HepG2 (cell line): ENCODE data around the gene ZC3H12A. TPM values are rescaled to one million over a fixed set of nuclear protein-coding genes. Genes with fewer than 3 reads are reported as not detected.

Experiments
- ATAC-seq: fragments of 200-7000 bp; cut with Tn5 transposase; 3 replicates; pipeline ENCODE4 v1.9.1; 2020; ENCODE audit warnings: mild to moderate bottlenecking, moderate library complexity
- BruUV-seq: library from RNA; stranded (reverse); fragments of 400-500 nt; replicated peaks from 2 replicates; lab custom pipeline; 2021; lab: Mats Ljungman, UMichigan
- CTCF ChIA-PET: fragments of 300-600 bp; formaldehyde crosslinking; extraction: SDS; loops from one replicate; lab custom pipeline; 2021; ENCODE audit warnings: low total read pairs, inconsistent platforms, low intra/inter-chr PET ratio; lab: Yijun Ruan, JAX
- POLR2A ChIA-PET: fragments of 350-600 bp; sonication (Branson Sonifier 250); formaldehyde crosslinking; loops from one replicate; lab custom pipeline; 2020; ENCODE audit warnings: antibody characterized with exemption, inconsistent platforms; lab: Yijun Ruan, JAX
- DNase-seq: peaks from one replicate; pipeline ENCODE4 v3.0.0-alpha.2; 2015; ENCODE audit warnings: low spot score
- FAIRE-seq: peaks from 3 replicates; lab custom pipeline; 2011; peaks lifted over from hg19 to GRCh38; lab: Jason Lieb, UNC
- H2AFZ ChIP-seq: one replicate; pipeline ENCODE4 v1.6.1; 2011; ENCODE audit warnings: low read length, inconsistent platforms
- H3K27ac ChIP-seq: fragments of 300-600 bp; 3 replicates; pipeline ENCODE4 v1.8.0; 2011; ENCODE audit warnings: mixed run types, mild to moderate bottlenecking, mixed read lengths, low read length, inconsistent platforms; ENCODE audit not compliant: insufficient read depth; ENCODE audit errors: extremely low read length
- H3K27me3 ChIP-seq, 2 experiments: fragments of 200-600 bp in 1 of 2; 2 replicates in 1 of 2; 3 replicates in 1 of 2; pipeline versions ENCODE4 v1.6.0 to v1.8.0; 2011; ENCODE audit warnings: low read length in 2 of 2, mild to moderate bottlenecking in 2 of 2, moderate library complexity in 2 of 2, inconsistent platforms in 1 of 2; ENCODE audit not compliant: insufficient read depth in 2 of 2, control insufficient read depth in 1 of 2
- H3K36me3 ChIP-seq, 2 experiments: fragments of 200-600 bp in 1 of 2; replicated peaks in 1 of 2; 2 replicates in 1 of 2; 3 replicates in 1 of 2; pipeline versions ENCODE4 v1.5.1 to v1.8.0; 2011; ENCODE audit warnings: low read length in 2 of 2, inconsistent platforms in 1 of 2; ENCODE audit not compliant: insufficient read depth in 2 of 2, control insufficient read depth in 1 of 2
- H3K4me1 ChIP-seq: 2 replicates; pipeline ENCODE4 v1.5.1; 2012; ENCODE audit warnings: low read length, inconsistent platforms; ENCODE audit not compliant: insufficient read depth
- H3K4me2 ChIP-seq: 2 replicates; pipeline ENCODE4 v1.6.0; 2011; ENCODE audit warnings: low read depth, low read length, inconsistent platforms
- H3K4me3 ChIP-seq, 3 experiments: fragments of 200-600 bp in 1 of 3; sonication (generic), shearing (Covaris generic) in 1 of 3; replicated peaks in 1 of 3; 2 replicates each; pipeline ENCODE4 v1.5.1; 2011 to 2016; ENCODE audit warnings: low read length in 3 of 3, inconsistent platforms in 2 of 3, low read depth in 2 of 3, mild to moderate bottlenecking in 2 of 3, control low read depth in 1 of 3, mixed read lengths in 1 of 3; ENCODE audit not compliant: insufficient read depth in 1 of 3
- H3K79me2 ChIP-seq: one replicate; pipeline ENCODE4 v1.6.1; 2011; ENCODE audit warnings: low read length, inconsistent platforms; ENCODE audit not compliant: insufficient read depth
- H3K9ac ChIP-seq: 2 replicates; pipeline ENCODE4 v1.6.0; 2011; ENCODE audit warnings: mild to moderate bottlenecking, low read depth, low read length, inconsistent platforms; ENCODE audit not compliant: insufficient read depth
- H3K9me3 ChIP-seq: 2 replicates; pipeline ENCODE4 v1.5.1; 2012; ENCODE audit warnings: mild to moderate bottlenecking, low read length
- H4K20me1 ChIP-seq: 2 replicates; pipeline ENCODE4 v1.6.0; 2011; ENCODE audit warnings: inconsistent platforms, mild to moderate bottlenecking, low read length, moderate library complexity; ENCODE audit not compliant: insufficient read depth
- CHD4 ChIP-seq: fragments of 200-600 bp; sonication (generic); IDR thresholded peaks from 2 replicates; pipeline ENCODE4 v1.7.0; 2017; ENCODE audit warnings: mild to moderate bottlenecking, low read length, borderline replicate concordance
- EHMT2 ChIP-seq: fragments of 200-600 bp; sonication (generic); IDR thresholded peaks from 2 replicates; pipeline ENCODE4 v1.7.0; 2017; ENCODE audit warnings: antibody characterized with exemption, low read depth, low read length, borderline replicate concordance
- GPN1 ChIP-seq: sonication (generic); formaldehyde crosslinking; IDR thresholded peaks from 2 replicates; pipeline ENCODE4 v1.5.1; 2020; ENCODE audit warnings: missing genetic modification reagents, borderline replicate concordance
- HMGXB4 ChIP-seq, 2 experiments: sonication (generic) in 1 of 2; formaldehyde crosslinking in 1 of 2; IDR thresholded peaks; 2 replicates each; pipeline versions ENCODE4 v1.4.0 to v1.6.1; 2018 to 2020; ENCODE audit warnings: missing genetic modification reagents in 2 of 2, borderline replicate concordance in 1 of 2, low read depth in 1 of 2, mild to moderate bottlenecking in 1 of 2, missing biosample characterization in 1 of 2
- NFYC ChIP-seq: IDR thresholded peaks from 2 replicates; pipeline ENCODE4 v1.6.1; 2016; ENCODE audit warnings: missing genetic modification reagents, missing compliant biosample characterization
- NR2F1 ChIP-seq, 2 experiments: fragments of 450-650 bp in 1 of 2; formaldehyde crosslinking in 1 of 2; IDR thresholded peaks; 2 replicates each; pipeline versions ENCODE4 v1.5.0 to v1.6.1; 2016 to 2020; ENCODE audit warnings: mild to moderate bottlenecking in 1 of 2, missing compliant biosample characterization in 1 of 2, missing genetic modification reagents in 1 of 2, moderate library complexity in 1 of 2
- SAFB2 ChIP-seq: sonication (generic); formaldehyde crosslinking; IDR thresholded peaks from 2 replicates; pipeline ENCODE4 v1.5.1; 2020; ENCODE audit warnings: missing genetic modification reagents, low read depth, mild to moderate bottlenecking, borderline replicate concordance
- SATB2 ChIP-seq: sonication (generic); formaldehyde crosslinking; IDR thresholded peaks from 2 replicates; pipeline ENCODE4 v1.5.0; 2020; ENCODE audit warnings: missing genetic modification reagents
- SRY ChIP-seq: sonication (generic); formaldehyde crosslinking; IDR thresholded peaks from 2 replicates; pipeline ENCODE4 v1.8.0; 2022; ENCODE audit warnings: mild to moderate bottlenecking, missing genetic modification reagents
- ZNF318 ChIP-seq: sonication (generic); formaldehyde crosslinking; IDR thresholded peaks from 2 replicates; pipeline ENCODE4 v1.4.0; 2020; ENCODE audit warnings: mild to moderate bottlenecking, missing genetic modification reagents
- ZNF354B ChIP-seq: sonication (generic); formaldehyde crosslinking; IDR thresholded peaks from 2 replicates; pipeline ENCODE4 v1.8.0; 2022; ENCODE audit warnings: mild to moderate bottlenecking, missing genetic modification reagents
- ZNF629 ChIP-seq: sonication (generic); formaldehyde crosslinking; conservative IDR thresholded peaks from 2 replicates; pipeline ENCODE4 v1.5.0; 2020; ENCODE audit warnings: missing genetic modification reagents
- ZSCAN29 ChIP-seq: sonication (generic); formaldehyde crosslinking; conservative IDR thresholded peaks from 2 replicates; pipeline ENCODE4 v1.4.0; 2020; ENCODE audit warnings: mild to moderate bottlenecking, missing genetic modification reagents
- WGBS: methylation state at CpG from one replicate; pipeline ENCODE4 v1.1.6; 2017; ENCODE audit warnings: low lambda C conversion rate; 5-methylcytosine and 5-hydroxymethylcytosine counted together
- in situ Hi-C: cut with HindIII; loops from 2 replicates; pipeline ENCODE4 v1.10.0; 2017; ENCODE audit warnings: low pct_unique_long_range_greater_than_20kb; ENCODE audit not compliant: extremely low pct_ligation_motif_present
- intact Hi-C: fragments of 100-400 bp; cut with micrococcal nuclease; formaldehyde crosslinking; loops from one replicate; pipeline ENCODE4 v1.10.0; 2022; ENCODE audit not compliant: unreplicated experiment
- polyA plus RNA-seq, 8 experiments: library from polyadenylated mRNA; depleted of rRNA in 3 of 8; stranded (reverse) in 7 of 8; unstranded in 1 of 8; fragments of >200 nt; fragmentation: Illumina TruSeq in 4 of 8; extraction: Trizol in 4 of 8; gene quantifications; 2 replicates each; pipeline versions ENCODE4 v1.2.1 to v1.2.3, GENCODE V29; 2011 to 2016; ENCODE audit warnings: low read depth in 4 of 8, missing spikeins in 1 of 8, mixed read lengths in 1 of 8; ENCODE audit not compliant: insufficient read depth in 1 of 8
- total RNA-seq, 5 experiments: library from RNA; depleted of rRNA; stranded (reverse); fragments of >200 nt; fragmentation: Illumina TruSeq; extraction: Trizol; gene quantifications; 2 replicates each; pipeline ENCODE4 v1.2.3, GENCODE V29; 2016; ENCODE audit warnings: low read depth in 1 of 5

The ZC3H12A gene
- total and polyA plus RNA-seq, 2 of the 13 experiments (the other 11 are each of a cell fraction or from before 2014, with no cell fraction given) = 6.8 to 13.3 TPM

GRCh38 chr1:37533317-37534093 lies 59.1 kb downstream of the ZC3H12A start:
- CTCF ChIA-PET = no interaction called here
- Histone ChIP-seq H3K27ac (peak overlapping the region; percentile 90), H3K9ac (peak overlapping the region; percentile 63; the same call in 1 of the 2 replicates)
- TF ChIP-seq ZNF629 (CRISPR knock-in tag) (peak; percentile 98), ZNF354B (CRISPR knock-in tag) (no peak), ZNF318 (no peak), ZSCAN29 (CRISPR knock-in tag) (no peak), GPN1 (no peak), SRY (CRISPR knock-in tag) (no peak), NFYC (CRISPR knock-in tag) (no peak), EHMT2 (no peak), SATB2 (CRISPR knock-in tag) (no peak), HMGXB4 (CRISPR knock-in tag; IDR thresholded peaks at IDR 0.05; ENCODE audit: borderline replicate concordance in 1 of 2, low read depth in 1 of 2) (no peak), SAFB2 (CRISPR knock-in tag) (no peak), CHD4 (peak; percentile 77), NR2F1 (CRISPR knock-in tag; IDR thresholded peaks at IDR 0.05) (no peak)

More at GRCh38 chr1:37533317-37534093, 59.1 kb downstream of the ZC3H12A start:
- WGBS = 82% methylated on average over 4 of the region's 4 CpGs
- H3K27me3 ChIP-seq = no peaks in the 10 kb centered on the region
- POLR2A ChIA-PET = interaction anchor here (1.1 to 6.1 kb wide), 4 partner anchors 9 to 60 kb away, joined by 3 to 52 read pairs (median 4); partner anchors contain the start of genes MEAF6, SNIP1 and ZC3H12A
- no TSS peak for BruUV-seq
- H3K9me3 ChIP-seq = no peaks in the 10 kb centered on the region
- intact Hi-C loops (loop anchor here (1.0 kb wide), 1 partner anchor 19 kb away; the partner anchor contains the start of gene MEAF6), in situ Hi-C loops (no loop called here)
- DNase-seq (no peak), ATAC-seq (no peak), FAIRE-seq (no peak)
- H3K4me2 ChIP-seq = no peak overlapping the region; the same call in 1 of the 2 replicates
- H3K79me2 ChIP-seq = no peaks in the 10 kb centered on the region
- no peak overlapping the region for H2AFZ ChIP-seq
- no peak overlapping the region for H3K4me3 ChIP-seq
- peaks cover 75% of the 10 kb centered on the region for H3K4me1 ChIP-seq
- H3K36me3 ChIP-seq = peaks cover 5 to 16% of the 10 kb centered on the region in 2 experiments; a peak in 4 of 5 replicates
- H4K20me1 ChIP-seq = no peaks in the 10 kb centered on the region
